ENCODE results near the gene CTBS. TPM values are rescaled to one million over a fixed set of nuclear protein-coding genes. Genes with fewer than 3 reads are reported as not detected.

The CTBS gene
- total RNA-seq, 1 experiment from 2014 or later: 14.0 TPM

DNA sequence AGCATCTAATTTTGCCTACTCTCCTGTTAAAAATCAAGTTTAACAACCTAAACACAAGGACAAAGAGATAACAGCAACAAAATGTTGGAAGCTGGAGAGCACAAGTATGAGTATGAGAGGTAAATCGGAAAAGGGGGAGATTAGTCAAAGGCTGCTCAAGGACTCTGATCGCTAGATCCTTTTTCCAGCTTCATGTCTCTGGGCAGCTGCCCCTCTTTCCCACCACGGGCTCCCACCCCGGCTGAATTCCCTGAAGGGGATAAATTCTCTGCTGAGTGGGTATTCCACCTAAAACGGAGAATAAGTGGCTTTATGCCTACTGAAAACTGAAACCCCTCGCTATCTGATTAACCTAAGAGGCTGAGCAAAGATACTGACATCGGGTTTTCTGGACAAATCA is 696 bp upstream of the CTBS start:
- intact Hi-C loops (cut with micrococcal nuclease): loop anchor here (1.0 kb wide), 3 partner anchors 44 to 96 kb away; partner anchors contain the start of genes GNG5, RPF1 and SPATA1
- TF ChIP-seq, protein P1, sequence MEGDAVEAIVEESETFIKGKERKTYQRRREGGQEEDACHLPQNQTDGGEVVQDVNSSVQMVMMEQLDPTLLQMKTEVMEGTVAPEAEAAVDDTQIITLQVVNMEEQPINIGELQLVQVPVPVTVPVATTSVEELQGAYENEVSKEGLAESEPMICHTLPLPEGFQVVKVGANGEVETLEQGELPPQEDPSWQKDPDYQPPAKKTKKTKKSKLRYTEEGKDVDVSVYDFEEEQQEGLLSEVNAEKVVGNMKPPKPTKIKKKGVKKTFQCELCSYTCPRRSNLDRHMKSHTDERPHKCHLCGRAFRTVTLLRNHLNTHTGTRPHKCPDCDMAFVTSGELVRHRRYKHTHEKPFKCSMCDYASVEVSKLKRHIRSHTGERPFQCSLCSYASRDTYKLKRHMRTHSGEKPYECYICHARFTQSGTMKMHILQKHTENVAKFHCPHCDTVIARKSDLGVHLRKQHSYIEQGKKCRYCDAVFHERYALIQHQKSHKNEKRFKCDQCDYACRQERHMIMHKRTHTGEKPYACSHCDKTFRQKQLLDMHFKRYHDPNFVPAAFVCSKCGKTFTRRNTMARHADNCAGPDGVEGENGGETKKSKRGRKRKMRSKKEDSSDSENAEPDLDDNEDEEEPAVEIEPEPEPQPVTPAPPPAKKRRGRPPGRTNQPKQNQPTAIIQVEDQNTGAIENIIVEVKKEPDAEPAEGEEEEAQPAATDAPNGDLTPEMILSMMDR (IDR thresholded peaks at IDR 0.05; ENCODE audit: unreplicated experiment): no peak
- Mint-ChIP-seq H3K27ac (ENCODE audit: low read depth, unreplicated experiment) (peak overlapping the region; percentile 99), H3K4me1 (ENCODE audit: insufficient read depth, unreplicated experiment) (peaks cover 36% of the 10 kb centered on the region), H3K4me3 (ENCODE audit: unreplicated experiment) (peak overlapping the region; percentile 95), H3K9me3 (ENCODE audit: unreplicated experiment) (no peaks in the 10 kb centered on the region), H3K27me3 (ENCODE audit: insufficient read depth, unreplicated experiment) (no peaks in the 10 kb centered on the region), H3K36me3 (ENCODE audit: insufficient read depth, unreplicated experiment) (peaks cover 19% of the 10 kb centered on the region)
- ChIA-PET POLR2A (interaction anchor here (0.6 to 5.4 kb wide), 12 partner anchors 10 to 175 kb away, joined by 3 to 104 read pairs (median 18); partner anchors contain the start of genes GNG5, RPF1, SPATA1 and SSX2IP), CTCF (interaction anchor here (0.7 to 3.4 kb wide), 9 partner anchors 10 to 349 kb away, joined by 3 to 11 read pairs (median 5); no protein-coding TSS in a partner anchor)
- DNase-seq (ENCODE audit: unreplicated experiment): no peak
- BruUV-seq (replicated peaks): TSS peak; percentile 10

DNA sequence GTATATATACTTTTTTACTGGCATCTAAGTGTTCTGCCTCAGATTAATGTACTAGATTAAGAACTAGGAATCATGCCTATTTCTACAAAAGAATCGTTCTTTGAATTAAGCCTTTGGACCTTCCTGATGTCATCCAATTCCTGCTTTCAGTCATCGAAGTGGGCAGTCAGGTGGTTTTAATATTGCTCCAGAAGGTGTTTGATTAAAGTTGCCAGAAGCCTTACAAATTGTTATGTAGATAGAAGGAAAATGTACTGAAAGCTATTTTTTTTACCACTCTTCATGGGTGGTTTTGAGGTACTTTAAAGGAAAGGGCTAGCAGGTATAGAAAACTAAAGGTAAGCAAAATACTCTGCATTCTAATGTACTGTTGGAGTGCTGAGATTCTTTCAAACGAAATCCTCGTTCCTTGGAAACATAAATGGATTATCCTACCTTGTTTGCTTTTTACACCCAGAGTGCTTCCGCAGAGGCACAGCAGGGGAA is 716 bp downstream of the CTBS start:
- peak overlapping the region; percentile 99 for H3K27ac Mint-ChIP-seq (ENCODE audit: low read depth, unreplicated experiment)
- intact Hi-C loops (cut with micrococcal nuclease): no loop called here
- H3K27me3 Mint-ChIP-seq (ENCODE audit: insufficient read depth, unreplicated experiment): no peaks in the 10 kb centered on the region
- ChIA-PET POLR2A (interaction anchor here (0.7 to 5.4 kb wide), 28 partner anchors 9 to 418 kb away, joined by 3 to 104 read pairs (median 6); partner anchors contain the start of genes GNG5, RPF1, SPATA1 and SSX2IP), CTCF (interaction anchor here (0.6 to 3.4 kb wide), 17 partner anchors 13 to 420 kb away, joined by 3 to 11 read pairs (median 3); partner anchors contain the start of genes GNG5 and SPATA1)
- TSS peak; percentile 97 for BruUV-seq (replicated peaks)
- DNase-seq (ENCODE audit: unreplicated experiment): peak; percentile 22
- peaks cover 36% of the 10 kb centered on the region for H3K4me1 Mint-ChIP-seq (ENCODE audit: insufficient read depth, unreplicated experiment)
- peaks cover 25% of the 10 kb centered on the region for H3K36me3 Mint-ChIP-seq (ENCODE audit: insufficient read depth, unreplicated experiment)
- H3K4me3 Mint-ChIP-seq (ENCODE audit: unreplicated experiment): peak overlapping the region; percentile 95
- TF ChIP-seq, protein P1 (IDR thresholded peaks at IDR 0.05; ENCODE audit: unreplicated experiment): no peak
- H3K9me3 Mint-ChIP-seq (ENCODE audit: unreplicated experiment): no peaks in the 10 kb centered on the region

DNA sequence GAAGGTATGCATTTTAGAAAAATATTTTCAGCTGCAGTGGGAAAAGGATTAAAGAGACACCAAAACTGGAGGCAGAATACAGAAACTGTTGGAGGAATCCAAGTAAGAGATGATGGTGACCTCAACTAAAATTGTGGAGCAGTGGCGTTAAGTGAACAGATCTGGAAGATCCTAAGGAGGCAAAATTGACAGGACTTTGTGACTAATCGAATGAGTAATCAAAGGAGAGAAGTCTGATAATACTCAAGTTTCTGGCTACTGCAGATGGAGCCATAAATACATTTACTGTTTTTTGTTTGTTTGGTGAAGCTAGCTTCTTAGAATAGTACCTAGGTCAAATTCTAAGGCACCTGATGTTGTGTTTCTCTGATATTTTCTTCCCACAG is 3.1 kb downstream of the CTBS start:
- CTCF ChIA-PET: no interaction called here
- intact Hi-C loops (cut with micrococcal nuclease): no loop called here
- TF ChIP-seq, protein P1 (IDR thresholded peaks at IDR 0.05; ENCODE audit: unreplicated experiment): no peak
- no peaks in the 10 kb centered on the region for H3K9me3 Mint-ChIP-seq (ENCODE audit: unreplicated experiment)
- peaks cover 26% of the 10 kb centered on the region for H3K36me3 Mint-ChIP-seq (ENCODE audit: insufficient read depth, unreplicated experiment)
- peak; percentile 33 for DNase-seq (ENCODE audit: unreplicated experiment)
- POLR2A ChIA-PET: interaction anchor here (4.9 to 5.4 kb wide), 2 partner anchors 33 to 66 kb away, joined by 61 to 104 read pairs; partner anchors contain the start of genes GNG5 and SPATA1
- H3K4me3 Mint-ChIP-seq (ENCODE audit: unreplicated experiment): no peak overlapping the region
- peaks cover 36% of the 10 kb centered on the region for H3K4me1 Mint-ChIP-seq (ENCODE audit: insufficient read depth, unreplicated experiment)
- peak overlapping the region; percentile 13 for H3K27ac Mint-ChIP-seq (ENCODE audit: low read depth, unreplicated experiment)
- H3K27me3 Mint-ChIP-seq (ENCODE audit: insufficient read depth, unreplicated experiment): no peaks in the 10 kb centered on the region
- no TSS peak for BruUV-seq (replicated peaks)

DNA sequence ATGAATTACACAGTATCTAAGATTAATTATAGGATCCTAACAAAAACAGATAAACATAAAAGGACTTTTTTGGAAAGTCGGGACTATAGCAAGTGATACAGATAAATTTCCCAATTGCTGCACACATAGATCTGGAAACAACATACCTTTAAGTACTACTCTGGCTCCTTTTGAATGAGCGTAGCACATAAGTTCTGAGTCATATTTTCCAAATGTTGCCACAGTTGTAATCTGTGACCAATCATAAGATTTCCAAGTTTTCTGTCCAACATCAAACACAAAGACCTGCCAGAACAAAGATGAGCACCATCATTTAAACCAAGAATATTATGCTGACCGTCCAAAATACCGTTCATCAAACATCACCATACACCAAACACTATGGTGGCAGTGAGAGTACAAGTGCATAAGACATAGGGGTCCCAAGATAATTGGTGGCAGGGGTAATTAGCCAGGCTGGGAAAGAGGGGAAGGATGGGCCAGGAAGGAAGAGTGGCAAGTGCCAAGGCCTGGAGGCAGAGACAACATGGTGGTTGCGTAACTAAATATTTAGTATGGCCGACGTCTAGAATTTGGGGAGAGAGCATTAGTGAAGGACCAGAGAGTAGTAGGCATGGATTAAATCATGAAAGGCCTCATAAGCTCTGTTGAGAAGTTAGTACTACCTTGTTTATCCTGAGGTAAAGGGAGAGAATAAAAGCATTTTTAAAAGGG is 3.6 kb downstream of the CTBS start:
- ChIA-PET POLR2A (interaction anchor here (5.4 kb wide), 1 partner anchor 65 kb away, joined by 104 read pairs; the partner anchor contains the start of genes GNG5 and SPATA1), CTCF (no interaction called here)
- peak; percentile 24 for DNase-seq (ENCODE audit: unreplicated experiment)
- H3K4me3 Mint-ChIP-seq (ENCODE audit: unreplicated experiment): no peak overlapping the region
- peaks cover 36% of the 10 kb centered on the region for H3K4me1 Mint-ChIP-seq (ENCODE audit: insufficient read depth, unreplicated experiment)
- TF ChIP-seq, protein P1 (IDR thresholded peaks at IDR 0.05; ENCODE audit: unreplicated experiment): no peak
- H3K27me3 Mint-ChIP-seq (ENCODE audit: insufficient read depth, unreplicated experiment): no peaks in the 10 kb centered on the region
- BruUV-seq (replicated peaks): no TSS peak
- intact Hi-C loops (cut with micrococcal nuclease): no loop called here
- H3K27ac Mint-ChIP-seq (ENCODE audit: low read depth, unreplicated experiment): peak overlapping the region; percentile 13
- peaks cover 26% of the 10 kb centered on the region for H3K36me3 Mint-ChIP-seq (ENCODE audit: insufficient read depth, unreplicated experiment)
- H3K9me3 Mint-ChIP-seq (ENCODE audit: unreplicated experiment): no peaks in the 10 kb centered on the region

Measured in MCF 10A (cell line).